SKM-1 (cell line): Measurements from ENCODE around the gene INF2.
"Not testable (repeated sequence)": the region's sequence is repeated elsewhere in the genome, so short reads cannot be mapped to it uniquely, and the experiment has no call there.

Experiments used
- DNase-seq: peaks from one replicate; lab custom pipeline; 2025; ENCODE audit not compliant: unreplicated experiment; lab: John Stamatoyannopoulos, UW

The INF2 gene

GRCh38 chr14:104718147-104718546 is 28.7 kb downstream of the INF2 start:
- no peak for DNase-seq

- no peak for DNase-seq
Measured at GRCh38 chr14:104718871-104719270, 29.5 kb downstream of the INF2 start.

- no peak for DNase-seq
Measured at GRCh38 chr14:104719343-104719742, 29.9 kb downstream of the INF2 start.

GRCh38 chr14:104721505-104722431 is 32.4 kb downstream of the INF2 start:
- no peak for DNase-seq

- peak; percentile 11 for DNase-seq
Measured at GRCh38 chr14:104722938-104723650, 33.7 kb downstream of the INF2 start.

- no peak for DNase-seq
Measured at GRCh38 chr14:104723651-104724406, 34.4 kb downstream of the INF2 start, which contains the start of gene ADSS1. Gene ADSS1 (plus strand): TSS chr14:104724229. CDS start chr14:104724271, 42 bp downstream.

GRCh38 chr14:104724407-104724980 is 35.1 kb downstream of the INF2 start:
- DNase-seq, result no peak

- DNase-seq, result no peak
Measured at GRCh38 chr14:104724981-104725771, 35.8 kb downstream of the INF2 start.

GRCh38 chr14:104725772-104726548 is 36.5 kb downstream of the INF2 start:
- no peak for DNase-seq

- DNase-seq, result no peak
Measured at GRCh38 chr14:104726600-104727451, 37.4 kb downstream of the INF2 start.

- no peak for DNase-seq
Measured at GRCh38 chr14:104728631-104729030, 39.2 kb downstream of the INF2 start.

GRCh38 chr14:104729176-104729834 is 39.9 kb downstream of the INF2 start:
- not testable (repeated sequence) for DNase-seq

- DNase-seq, result no peak
Measured at GRCh38 chr14:104729835-104730181, 40.4 kb downstream of the INF2 start.

GRCh38 chr14:104730487-104730886 is 41.1 kb downstream of the INF2 start:
- DNase-seq, result no peak

- no peak for DNase-seq
Measured at GRCh38 chr14:104731320-104732294, 42.2 kb downstream of the INF2 start.

- no peak for DNase-seq
Measured at GRCh38 chr14:104732355-104732804, 43.0 kb downstream of the INF2 start.
